Tibial nerve (tissue), 3 donors: ENCODE data around the gene PARP15.
"Not testable (repeated sequence)": the region's sequence is repeated elsewhere in the genome, so short reads cannot be mapped to it uniquely, and the experiment has no call there.

Experiments used
- POLR2A ChIP-seq, 2 donors: fragments of 450-650 bp; IDR thresholded peaks; one replicate each; pipeline ENCODE4 v1.6.1; 2017; ENCODE audit warnings: antibody characterized with exemption in 2 of 2, mild to moderate bottlenecking in 2 of 2, moderate library complexity in 2 of 2
- TF ChIP-seq, protein P1 (sequence below), 5 experiments: fragments of 200-600 bp in 3 of 5; fragments of 450-650 bp in 2 of 5; sonication (generic) in 3 of 5; IDR thresholded peaks; one replicate each; pipeline ENCODE4 v1.5.1; 2016 to 2019; ENCODE audit warnings: antibody characterized with exemption in 5 of 5, mild to moderate bottlenecking in 3 of 5, moderate library complexity in 2 of 5

DNA sequence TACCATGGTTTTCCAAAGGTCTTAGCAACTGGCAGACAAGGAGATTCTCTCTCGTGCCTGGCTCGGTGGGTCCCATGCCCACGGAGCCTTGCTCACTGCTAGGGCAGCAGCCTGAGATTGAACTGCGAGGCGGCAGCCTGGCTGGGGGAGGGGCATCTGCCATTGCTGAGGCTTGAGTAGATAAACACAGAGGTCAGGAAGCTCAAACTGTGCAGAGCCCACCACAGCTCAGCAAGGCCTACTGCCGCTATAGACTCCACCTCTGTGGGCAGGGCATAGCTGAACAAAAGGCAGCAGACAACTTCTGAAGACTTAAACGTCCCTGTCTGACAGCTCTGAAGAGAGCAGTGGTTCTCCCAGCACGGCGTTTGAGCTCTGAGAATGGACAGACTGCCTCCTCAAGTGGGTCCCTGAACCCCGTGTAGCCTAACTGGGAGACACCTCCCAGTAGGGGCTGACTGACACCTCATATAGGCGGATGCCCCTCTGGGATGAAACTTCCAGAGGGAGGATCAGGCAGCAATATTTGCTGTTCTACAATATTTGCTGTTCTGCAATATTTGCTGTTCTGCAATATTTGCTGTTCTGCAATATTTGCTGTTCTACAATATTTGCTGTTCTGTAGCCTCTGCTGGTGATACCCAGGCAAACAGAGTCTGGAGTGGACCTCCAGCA, 73.9 kb downstream of the PARP15 start:
- TF ChIP-seq, protein P1, sequence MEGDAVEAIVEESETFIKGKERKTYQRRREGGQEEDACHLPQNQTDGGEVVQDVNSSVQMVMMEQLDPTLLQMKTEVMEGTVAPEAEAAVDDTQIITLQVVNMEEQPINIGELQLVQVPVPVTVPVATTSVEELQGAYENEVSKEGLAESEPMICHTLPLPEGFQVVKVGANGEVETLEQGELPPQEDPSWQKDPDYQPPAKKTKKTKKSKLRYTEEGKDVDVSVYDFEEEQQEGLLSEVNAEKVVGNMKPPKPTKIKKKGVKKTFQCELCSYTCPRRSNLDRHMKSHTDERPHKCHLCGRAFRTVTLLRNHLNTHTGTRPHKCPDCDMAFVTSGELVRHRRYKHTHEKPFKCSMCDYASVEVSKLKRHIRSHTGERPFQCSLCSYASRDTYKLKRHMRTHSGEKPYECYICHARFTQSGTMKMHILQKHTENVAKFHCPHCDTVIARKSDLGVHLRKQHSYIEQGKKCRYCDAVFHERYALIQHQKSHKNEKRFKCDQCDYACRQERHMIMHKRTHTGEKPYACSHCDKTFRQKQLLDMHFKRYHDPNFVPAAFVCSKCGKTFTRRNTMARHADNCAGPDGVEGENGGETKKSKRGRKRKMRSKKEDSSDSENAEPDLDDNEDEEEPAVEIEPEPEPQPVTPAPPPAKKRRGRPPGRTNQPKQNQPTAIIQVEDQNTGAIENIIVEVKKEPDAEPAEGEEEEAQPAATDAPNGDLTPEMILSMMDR (IDR thresholded peaks at IDR 0.05), result not testable (repeated sequence)
- TF ChIP-seq POLR2A (IDR thresholded peaks at IDR 0.05), result not testable (repeated sequence)
